Peyer's patch (tissue), 4 donors: Measurements from ENCODE around the gene ALAS2. TPM values are rescaled to one million over a fixed set of nuclear protein-coding genes. Genes with fewer than 3 reads are reported as not detected.

ENCODE experiments used
- DNase-seq, 3 donors: peaks; one replicate each; pipeline ENCODE4 v3.0.0-alpha.2; 2017 to 2019
- H3K27ac ChIP-seq, 4 donors: fragments of 200-600 bp; sonication (generic); one replicate each; pipeline ENCODE4 v1.5.1; 2016 to 2019
- H3K27me3 ChIP-seq, 2 donors: fragments of 200-600 bp; sonication (generic); one replicate each; pipeline ENCODE4 v1.5.1; 2019
- H3K36me3 ChIP-seq, 3 donors: fragments of 200-600 bp; sonication (generic); one replicate each; pipeline ENCODE4 v1.5.1; 2016 to 2019
- H3K4me1 ChIP-seq, 4 donors: fragments of 200-600 bp; sonication (generic); one replicate each; pipeline ENCODE4 v1.5.1; 2016 to 2019
- H3K4me3 ChIP-seq, 4 donors: fragments of 200-600 bp; sonication (generic); 1 replicate in 3 of 4; 2 replicates in 1 of 4; pipeline ENCODE4 v1.5.1; 2016 to 2019; ENCODE audit warnings: mild to moderate bottlenecking in 1 of 4
- H3K9me3 ChIP-seq, 4 donors: fragments of 200-600 bp; sonication (generic); one replicate each; pipeline ENCODE4 v1.5.1; 2016 to 2019; ENCODE audit warnings: mild to moderate bottlenecking in 1 of 4
- POLR2A ChIP-seq, 2 donors: fragments of 450-650 bp; IDR thresholded peaks; one replicate each; pipeline ENCODE4 v1.5.1; 2017; ENCODE audit warnings: antibody characterized with exemption in 2 of 2, mild to moderate bottlenecking in 2 of 2, moderate library complexity in 2 of 2
- total RNA-seq, 4 donors: library from RNA; depleted of rRNA; stranded (reverse); fragments of >200 nt; gene quantifications; one replicate each; pipeline ENCODE4 v1.1.0, GENCODE V29; 2016
- TF ChIP-seq, protein P1 (sequence below), 6 experiments: fragments of 450-650 bp in 4 of 6; fragments of 200-600 bp in 2 of 6; sonication (generic) in 1 of 6; IDR thresholded peaks; one replicate each; pipeline ENCODE4 v1.5.1; 2017 to 2019; ENCODE audit warnings: antibody characterized with exemption in 6 of 6, mild to moderate bottlenecking in 3 of 6, moderate library complexity in 1 of 6

The ALAS2 gene
- total RNA-seq, 4 donors from 2014 or later = not detected

GRCh38 chrX:54964766-54965497 lies 65.8 kb downstream of the ALAS2 start:
- Histone ChIP-seq H3K27me3 (no peaks in the 10 kb centered on the region), H3K27ac (no peak overlapping the region), H3K4me3 (no peak overlapping the region), H3K4me1 (no peaks in the 10 kb centered on the region), H3K36me3 (no peaks in the 10 kb centered on the region), H3K9me3 (no peaks in the 10 kb centered on the region)
- no peak for DNase-seq
- no peak for TF ChIP-seq POLR2A (IDR thresholded peaks at IDR 0.05)
- TF ChIP-seq, protein P1, sequence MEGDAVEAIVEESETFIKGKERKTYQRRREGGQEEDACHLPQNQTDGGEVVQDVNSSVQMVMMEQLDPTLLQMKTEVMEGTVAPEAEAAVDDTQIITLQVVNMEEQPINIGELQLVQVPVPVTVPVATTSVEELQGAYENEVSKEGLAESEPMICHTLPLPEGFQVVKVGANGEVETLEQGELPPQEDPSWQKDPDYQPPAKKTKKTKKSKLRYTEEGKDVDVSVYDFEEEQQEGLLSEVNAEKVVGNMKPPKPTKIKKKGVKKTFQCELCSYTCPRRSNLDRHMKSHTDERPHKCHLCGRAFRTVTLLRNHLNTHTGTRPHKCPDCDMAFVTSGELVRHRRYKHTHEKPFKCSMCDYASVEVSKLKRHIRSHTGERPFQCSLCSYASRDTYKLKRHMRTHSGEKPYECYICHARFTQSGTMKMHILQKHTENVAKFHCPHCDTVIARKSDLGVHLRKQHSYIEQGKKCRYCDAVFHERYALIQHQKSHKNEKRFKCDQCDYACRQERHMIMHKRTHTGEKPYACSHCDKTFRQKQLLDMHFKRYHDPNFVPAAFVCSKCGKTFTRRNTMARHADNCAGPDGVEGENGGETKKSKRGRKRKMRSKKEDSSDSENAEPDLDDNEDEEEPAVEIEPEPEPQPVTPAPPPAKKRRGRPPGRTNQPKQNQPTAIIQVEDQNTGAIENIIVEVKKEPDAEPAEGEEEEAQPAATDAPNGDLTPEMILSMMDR (IDR thresholded peaks at IDR 0.05) = no peak

DNA sequence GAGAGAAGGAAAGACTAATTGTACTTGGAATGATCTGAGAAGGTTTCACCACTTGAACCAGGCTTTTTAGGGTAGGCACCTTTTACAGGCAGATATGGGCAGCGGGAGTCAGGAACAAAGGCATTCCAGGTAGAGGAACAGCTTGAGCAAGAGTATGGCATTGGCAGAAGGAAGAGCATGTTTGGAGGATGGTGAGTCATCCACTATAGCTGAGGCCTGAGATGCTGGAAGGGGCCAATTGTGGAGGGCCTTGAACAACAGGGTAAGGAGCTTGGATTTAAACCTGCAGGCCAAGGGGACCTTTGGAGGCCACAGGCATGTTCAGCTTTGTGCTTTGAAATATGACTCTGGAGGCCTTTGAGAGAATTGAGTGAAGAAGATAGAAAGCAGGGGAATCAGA lies 69.0 kb downstream of the ALAS2 start:
- DNase-seq = no peak
- TF ChIP-seq, protein P1 (IDR thresholded peaks at IDR 0.05) = no peak
- TF ChIP-seq POLR2A (IDR thresholded peaks at IDR 0.05) = no peak
- Histone ChIP-seq H3K4me3 (no peak overlapping the region), H3K4me1 (no peaks in the 10 kb centered on the region), H3K27ac (no peak overlapping the region), H3K36me3 (no peaks in the 10 kb centered on the region), H3K9me3 (no peaks in the 10 kb centered on the region), H3K27me3 (no peaks in the 10 kb centered on the region)

Other genes starting within 250 kb of the ALAS2 start
- not detected for gene ITIH6, start 232.7 kb downstream of the ALAS2 start, total RNA-seq
- gene MAGED2, start 223.2 kb downstream of the ALAS2 start, total RNA-seq = 10 to 100 TPM; 42.1 to 65.9 (median 53.2) TPM
- 10 to 100 TPM in 1 of 4 donors, 1 to 10 TPM in 3; 1.4 to 14.0 (median 3.0) TPM for gene TRO, start 110.2 kb downstream of the ALAS2 start, total RNA-seq
- gene PFKFB1, start 36.8 kb downstream of the ALAS2 start, total RNA-seq = not detected
- 10 to 100 TPM; 12.4 to 17.8 (median 15.7) TPM for gene APEX2, start 30.6 kb downstream of the ALAS2 start, total RNA-seq
- not detected for gene PAGE2B, start 44.1 kb upstream of the ALAS2 start, total RNA-seq
- not detected for gene PAGE2, start 58.0 kb upstream of the ALAS2 start, total RNA-seq
- not detected for gene PAGE5, start 189.4 kb upstream of the ALAS2 start, total RNA-seq
- gene PAGE3, start 233.9 kb upstream of the ALAS2 start, total RNA-seq = not detected